ENCODE data around the gene SERINC1.

The SERINC1 gene

GRCh38 chr6:122394016-122394415 is 77.6 kb downstream of the SERINC1 start:
- DNase-seq (ENCODE audit: low read depth in 1 of 2, low spot score in 1 of 2): no peak

GRCh38 chr6:122393351-122393896 is 78.2 kb downstream of the SERINC1 start:
- no peak for DNase-seq (ENCODE audit: low read depth in 1 of 2, low spot score in 1 of 2)

Data from stimulated activated CD4-positive, alpha-beta T cell treated with anti-CD3 and anti-CD28 coated beads, Interleukin-15, amount 100 ng/mL, for 1 hour (primary cell).